Activated CD8-positive, alpha-beta memory T cell treated with anti-CD3 and anti-CD28 coated beads for 36 hours (primary cell): ENCODE measurements around the gene TTC21A. TPM values are rescaled to one million over a fixed set of nuclear protein-coding genes. Genes with fewer than 3 reads are reported as not detected.

Experiments used
- CTCF ChIA-PET: fragments of 350-600 bp; sonication (Branson Sonifier 250); formaldehyde crosslinking; loops from one replicate; lab custom pipeline; 2021; ENCODE audit warnings: antibody characterized with exemption; lab: Charles Lee
- POLR2A ChIA-PET: fragments of 350-600 bp; sonication (Branson Sonifier 250); formaldehyde crosslinking; loops from one replicate; lab custom pipeline; 2021; ENCODE audit warnings: antibody characterized with exemption; lab: Charles Lee
- total RNA-seq, 2 experiments: library from RNA; stranded (reverse); gene quantifications; one replicate each; pipeline ENCODE4 v1.2.3, GENCODE V29; 2021

TTC21A gene
- total RNA-seq, 2 experiments from 2014 or later: 1.1 to 1.2 TPM

- ChIA-PET CTCF (no interaction called here), POLR2A (no interaction called here)
Measured at GRCh38 chr3:39110041-39110639, 2.7 kb downstream of the TTC21A start.

- CTCF ChIA-PET: no interaction called here
- POLR2A ChIA-PET: no interaction called here
Measured at GRCh38 chr3:39112113-39112512, 4.6 kb downstream of the TTC21A start.

- ChIA-PET POLR2A (no interaction called here), CTCF (no interaction called here)
Measured at GRCh38 chr3:39112535-39112934, 5.1 kb downstream of the TTC21A start.

- CTCF ChIA-PET: no interaction called here
- POLR2A ChIA-PET: no interaction called here
Measured at GRCh38 chr3:39113291-39113690, 5.8 kb downstream of the TTC21A start.

- ChIA-PET POLR2A (no interaction called here), CTCF (interaction anchor here (0.6 kb wide), 1 partner anchor 268 kb away, joined by 3 read pairs; no protein-coding TSS in a partner anchor)
Measured at GRCh38 chr3:39114456-39114855, 7.0 kb downstream of the TTC21A start.

GRCh38 chr3:39115870-39116269, 8.4 kb downstream of the TTC21A start:
- POLR2A ChIA-PET: no interaction called here
- CTCF ChIA-PET: interaction anchor here (0.8 kb wide), 1 partner anchor 173 kb away, joined by 3 read pairs; no protein-coding TSS in a partner anchor

- POLR2A ChIA-PET: interaction anchor here (0.6 kb wide), 1 partner anchor 29 kb away, joined by 3 read pairs; no protein-coding TSS in a partner anchor
- CTCF ChIA-PET: interaction anchor here (0.6 to 1.1 kb wide), 3 partner anchors 8 to 288 kb away, joined by 3 to 4 read pairs (median 3); no protein-coding TSS in a partner anchor
Measured at GRCh38 chr3:39118079-39118478, 10.6 kb downstream of the TTC21A start.

GRCh38 chr3:39118931-39119660, 11.6 kb downstream of the TTC21A start:
- POLR2A ChIA-PET: no interaction called here
- CTCF ChIA-PET: interaction anchor here (1.1 kb wide), 1 partner anchor 169 kb away, joined by 3 read pairs; no protein-coding TSS in a partner anchor

- ChIA-PET CTCF (interaction anchor here (0.9 kb wide), 1 partner anchor 27 kb away, joined by 3 read pairs; no protein-coding TSS in a partner anchor), POLR2A (no interaction called here)
Measured at GRCh38 chr3:39121621-39122020, 14.1 kb downstream of the TTC21A start.

- ChIA-PET POLR2A (no interaction called here), CTCF (no interaction called here)
Measured at GRCh38 chr3:39122813-39123212, 15.3 kb downstream of the TTC21A start.

GRCh38 chr3:39124876-39125840, 17.7 kb downstream of the TTC21A start:
- POLR2A ChIA-PET: no interaction called here

GRCh38 chr3:39125841-39126500, 18.5 kb downstream of the TTC21A start:
- ChIA-PET POLR2A (no interaction called here), CTCF (interaction anchor here (0.7 to 2.8 kb wide), 6 partner anchors 8 to 166 kb away, joined by 3 to 23 read pairs (median 4); no protein-coding TSS in a partner anchor)

More at GRCh38 chr3:39124876-39125840, 17.7 kb downstream of the TTC21A start:
- CTCF ChIA-PET: interaction anchor here (2.0 kb wide), 1 partner anchor 163 kb away, joined by 7 read pairs; no protein-coding TSS in a partner anchor

GRCh38 chr3:39126532-39127071, 19.1 kb downstream of the TTC21A start:
- CTCF ChIA-PET: interaction anchor here (0.7 to 2.8 kb wide), 8 partner anchors 9 to 235 kb away, joined by 3 to 23 read pairs (median 4); no protein-coding TSS in a partner anchor
- POLR2A ChIA-PET: no interaction called here

- POLR2A ChIA-PET: no interaction called here
- CTCF ChIA-PET: interaction anchor here (1.0 to 2.8 kb wide), 8 partner anchors 19 to 235 kb away, joined by 3 to 23 read pairs (median 3); no protein-coding TSS in a partner anchor
Measured at GRCh38 chr3:39127269-39127907, 19.9 kb downstream of the TTC21A start.

- POLR2A ChIA-PET: no interaction called here
- CTCF ChIA-PET: interaction anchor here (1.0 to 2.8 kb wide), 5 partner anchors 21 to 164 kb away, joined by 3 to 23 read pairs (median 3); no protein-coding TSS in a partner anchor
Measured at GRCh38 chr3:39127908-39128304, 20.4 kb downstream of the TTC21A start.

GRCh38 chr3:39128951-39129350, 21.5 kb downstream of the TTC21A start:
- ChIA-PET POLR2A (no interaction called here), CTCF (no interaction called here)

- ChIA-PET CTCF (interaction anchor here (1.2 kb wide), 1 partner anchor 12 kb away, joined by 3 read pairs; no protein-coding TSS in a partner anchor), POLR2A (no interaction called here)
Measured at GRCh38 chr3:39130026-39130425, 22.5 kb downstream of the TTC21A start.
